Effector memory CD8-positive, alpha-beta T cell (primary cell): ENCODE results near the gene TRIP13.
"Not testable (repeated sequence)": the region's sequence is repeated elsewhere in the genome, so short reads cannot be mapped to it uniquely, and the experiment has no call there.

ENCODE experiments used
- ATAC-seq: fragments of 150-1000 bp; cut with Tn5 transposase; replicated peaks from 2 replicates; pipeline ENCODE4 v1.10.0; 2021; ENCODE audit warnings: mild to moderate bottlenecking, moderate library complexity
- DNase-seq, 3 experiments: peaks; one replicate each; pipeline ENCODE4 v3.0.0; 2021
- H3K27ac Mint-ChIP-seq, 2 donors: one replicate each; pipeline ENCODE4 v1.8.0; 2022; ENCODE audit warnings: mild to moderate bottlenecking in 2 of 2, mixed read lengths in 2 of 2, moderate library complexity in 2 of 2
- H3K27me3 Mint-ChIP-seq, 2 donors: one replicate each; pipeline ENCODE4 v1.8.0; 2022; ENCODE audit warnings: mixed read lengths in 2 of 2
- H3K36me3 Mint-ChIP-seq: one replicate; pipeline ENCODE4 v1.8.0; 2022; ENCODE audit warnings: mild to moderate bottlenecking, moderate library complexity, mixed read lengths; ENCODE audit not compliant: insufficient read depth
- H3K4me1 Mint-ChIP-seq, 2 donors: one replicate each; pipeline ENCODE4 v1.8.0; 2022; ENCODE audit warnings: low read depth in 2 of 2, mixed read lengths in 2 of 2
- H3K4me3 Mint-ChIP-seq, 2 donors: one replicate each; pipeline ENCODE4 v1.8.0; 2022; ENCODE audit warnings: mild to moderate bottlenecking in 2 of 2, mixed read lengths in 2 of 2, moderate library complexity in 2 of 2
- H3K9me3 Mint-ChIP-seq, 2 donors: one replicate each; pipeline ENCODE4 v1.8.0; 2022; ENCODE audit warnings: mixed read lengths in 2 of 2

The TRIP13 gene

GRCh38 chr5:872301-872700 lies 20.4 kb upstream of the TRIP13 start:
- peaks cover 63% of the 10 kb centered on the region for H3K36me3 Mint-ChIP-seq
- no peak for DNase-seq

DNA sequence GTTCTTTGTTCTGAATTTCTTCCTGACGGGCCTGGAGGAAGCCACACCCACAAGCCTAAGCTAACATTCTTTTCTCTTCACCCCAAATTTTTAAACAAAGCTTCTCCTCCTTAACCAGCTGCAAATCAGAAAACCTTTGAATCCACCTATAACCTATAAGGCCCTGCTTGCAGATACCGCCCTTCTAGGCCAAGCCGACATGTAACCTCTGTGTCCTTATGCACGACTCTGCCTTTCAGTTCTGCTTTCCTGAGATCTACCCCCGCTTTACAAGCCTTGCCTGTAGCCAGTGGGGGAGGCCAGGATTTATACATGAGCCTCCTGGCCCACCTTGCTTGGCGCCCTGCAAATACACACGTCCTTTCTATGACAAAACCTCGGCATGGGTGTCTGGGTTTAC lies 19.4 kb upstream of the TRIP13 start:
- H3K4me3 Mint-ChIP-seq: no peak overlapping the region
- no peak for ATAC-seq
- H3K27me3 Mint-ChIP-seq: no peaks in the 10 kb centered on the region
- peaks cover 0 to 9% of the 10 kb centered on the region in 2 donors for H3K4me1 Mint-ChIP-seq
- no peak for DNase-seq
- H3K36me3 Mint-ChIP-seq: peaks cover 68% of the 10 kb centered on the region
- no peak overlapping the region for H3K27ac Mint-ChIP-seq
- H3K9me3 Mint-ChIP-seq: no peaks in the 10 kb centered on the region

More at GRCh38 chr5:872301-872700, 20.4 kb upstream of the TRIP13 start:
- no peaks in the 10 kb centered on the region for H3K9me3 Mint-ChIP-seq
- no peak overlapping the region for H3K4me3 Mint-ChIP-seq
- H3K27ac Mint-ChIP-seq: no peak overlapping the region
- peaks cover 0 to 9% of the 10 kb centered on the region in 2 donors for H3K4me1 Mint-ChIP-seq
- H3K27me3 Mint-ChIP-seq: no peaks in the 10 kb centered on the region
- no peak for ATAC-seq

DNA sequence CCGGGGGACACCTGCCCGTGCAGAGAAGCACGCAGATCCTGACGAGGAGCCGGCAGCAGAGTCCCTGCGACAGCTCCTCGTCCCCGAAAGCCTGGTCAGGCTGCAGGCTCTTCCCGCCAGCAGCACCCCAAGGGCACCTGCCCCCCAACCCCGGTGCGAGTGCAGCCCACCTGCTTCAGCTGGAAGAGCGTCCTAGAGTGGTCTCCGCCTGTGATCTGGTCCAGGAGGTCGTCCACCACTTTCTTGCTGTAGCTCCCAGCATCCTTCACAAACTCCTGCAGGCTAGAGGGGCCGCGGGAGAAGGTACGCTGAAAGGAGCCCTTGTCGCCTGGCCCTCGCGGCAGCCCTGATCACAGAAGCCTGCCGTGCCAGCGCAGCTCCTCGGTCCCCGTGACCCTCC lies 16.8 kb upstream of the TRIP13 start:
- H3K4me3 Mint-ChIP-seq: no peak overlapping the region
- no peak overlapping the region for H3K27ac Mint-ChIP-seq
- no peak for DNase-seq
- peaks cover 0 to 11% of the 10 kb centered on the region in 2 donors for H3K4me1 Mint-ChIP-seq
- H3K27me3 Mint-ChIP-seq: no peaks in the 10 kb centered on the region
- peaks cover 58% of the 10 kb centered on the region for H3K36me3 Mint-ChIP-seq
- no peak for ATAC-seq
- H3K9me3 Mint-ChIP-seq: no peaks in the 10 kb centered on the region

- Mint-ChIP-seq H3K4me3 (no peak overlapping the region), H3K27ac (no peak overlapping the region), H3K9me3 (no peaks in the 10 kb centered on the region), H3K4me1 (peaks cover 3 to 19% of the 10 kb centered on the region in 2 donors), H3K27me3 (no peaks in the 10 kb centered on the region), H3K36me3 (peaks cover 65% of the 10 kb centered on the region)
- ATAC-seq (no peak), DNase-seq (no peak)
Measured at GRCh38 chr5:876398-877365, 16.0 kb upstream of the TRIP13 start.

DNA sequence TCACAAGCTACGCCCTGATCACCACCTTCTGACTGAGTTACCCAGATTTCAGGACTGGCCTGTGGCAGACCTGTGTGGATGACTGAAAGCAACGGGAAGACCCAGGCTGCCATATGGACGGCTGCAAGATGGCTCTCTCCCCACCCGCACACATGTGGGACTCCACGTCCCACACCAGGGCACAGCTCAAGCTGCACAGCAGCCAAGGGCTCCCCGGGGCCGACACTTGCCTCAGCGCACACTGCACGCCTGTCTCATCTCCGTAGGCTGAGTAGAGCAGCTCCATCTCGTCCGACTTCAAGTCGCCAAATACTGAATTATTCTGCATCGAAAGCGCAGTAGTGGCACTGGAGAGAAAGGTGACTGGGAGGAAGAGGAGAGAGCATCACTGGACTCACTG lies 14.6 kb upstream of the TRIP13 start:
- peaks cover 11 to 14% of the 10 kb centered on the region in 2 donors for H3K9me3 Mint-ChIP-seq
- DNase-seq (no peak), ATAC-seq (no peak)
- H3K36me3 Mint-ChIP-seq: peaks cover 76% of the 10 kb centered on the region
- H3K4me3 Mint-ChIP-seq: no peak overlapping the region
- H3K4me1 Mint-ChIP-seq: peaks cover 17 to 32% of the 10 kb centered on the region in 2 donors
- H3K27me3 Mint-ChIP-seq: no peaks in the 10 kb centered on the region
- peak overlapping the region in 1 of 2 donors; percentile 15 for H3K27ac Mint-ChIP-seq

DNA sequence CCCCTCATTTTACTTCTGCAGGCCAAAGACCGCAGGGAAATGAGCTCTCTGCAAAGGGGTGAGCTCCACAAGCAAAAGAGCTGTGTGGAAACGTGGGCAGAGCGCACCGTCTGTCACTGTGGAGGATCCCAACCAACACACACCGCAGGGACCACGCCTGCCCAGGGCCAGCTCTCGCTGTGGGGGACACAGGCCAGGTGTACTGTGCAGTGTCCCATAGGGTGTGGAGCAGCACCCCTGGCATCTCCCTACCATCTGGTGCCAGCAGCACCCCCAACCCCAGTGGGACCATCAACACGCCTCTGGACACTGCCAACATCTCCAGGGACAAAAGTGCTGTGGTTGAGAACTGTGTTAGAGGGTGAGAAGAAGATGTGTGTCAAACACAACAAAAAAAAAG lies 14.0 kb upstream of the TRIP13 start:
- H3K27ac Mint-ChIP-seq, H3K27me3 Mint-ChIP-seq, H3K4me3 Mint-ChIP-seq, DNase-seq: not testable (repeated sequence)
- peaks cover 17 to 31% of the 10 kb centered on the region in 2 donors for H3K4me1 Mint-ChIP-seq
- ATAC-seq: peak; percentile 25
- peaks cover 11 to 15% of the 10 kb centered on the region in 2 donors for H3K9me3 Mint-ChIP-seq
- peaks cover 80% of the 10 kb centered on the region for H3K36me3 Mint-ChIP-seq

GRCh38 chr5:880816-881550 lies 11.7 kb upstream of the TRIP13 start:
- no peak for DNase-seq
- H3K36me3 Mint-ChIP-seq: peaks cover 79% of the 10 kb centered on the region
- H3K27ac Mint-ChIP-seq: peak overlapping the region; percentile 93 to 95
- no peak overlapping the region for H3K4me3 Mint-ChIP-seq
- no peak for ATAC-seq
- H3K9me3 Mint-ChIP-seq: peaks cover 11 to 15% of the 10 kb centered on the region in 2 donors
- H3K4me1 Mint-ChIP-seq: peaks cover 18 to 30% of the 10 kb centered on the region in 2 donors
- H3K27me3 Mint-ChIP-seq: no peaks in the 10 kb centered on the region

GRCh38 chr5:881551-881935 lies 11.1 kb upstream of the TRIP13 start:
- ATAC-seq (no peak), DNase-seq (no peak)
- H3K27ac Mint-ChIP-seq: peak overlapping the region; percentile 93 to 95
- peaks cover 11 to 15% of the 10 kb centered on the region in 2 donors for H3K9me3 Mint-ChIP-seq
- peak overlapping the region in 1 of 2 donors; percentile 67 for H3K4me3 Mint-ChIP-seq
- peaks cover 23 to 32% of the 10 kb centered on the region in 2 donors for H3K4me1 Mint-ChIP-seq
- H3K36me3 Mint-ChIP-seq: peaks cover 79% of the 10 kb centered on the region
- H3K27me3 Mint-ChIP-seq: no peaks in the 10 kb centered on the region

GRCh38 chr5:882253-883183 lies 10.2 kb upstream of the TRIP13 start:
- Mint-ChIP-seq H3K9me3 (peaks cover 11 to 15% of the 10 kb centered on the region in 2 donors), H3K4me3 (peak overlapping the region; percentile 49 to 67), H3K4me1 (peaks cover 23 to 32% of the 10 kb centered on the region in 2 donors), H3K36me3 (peaks cover 79% of the 10 kb centered on the region), H3K27ac (peak overlapping the region; percentile 93 to 95), H3K27me3 (no peaks in the 10 kb centered on the region)
- ATAC-seq (peak; percentile 31), DNase-seq (peak in 1 of 3 experiments; percentile 6)

DNA sequence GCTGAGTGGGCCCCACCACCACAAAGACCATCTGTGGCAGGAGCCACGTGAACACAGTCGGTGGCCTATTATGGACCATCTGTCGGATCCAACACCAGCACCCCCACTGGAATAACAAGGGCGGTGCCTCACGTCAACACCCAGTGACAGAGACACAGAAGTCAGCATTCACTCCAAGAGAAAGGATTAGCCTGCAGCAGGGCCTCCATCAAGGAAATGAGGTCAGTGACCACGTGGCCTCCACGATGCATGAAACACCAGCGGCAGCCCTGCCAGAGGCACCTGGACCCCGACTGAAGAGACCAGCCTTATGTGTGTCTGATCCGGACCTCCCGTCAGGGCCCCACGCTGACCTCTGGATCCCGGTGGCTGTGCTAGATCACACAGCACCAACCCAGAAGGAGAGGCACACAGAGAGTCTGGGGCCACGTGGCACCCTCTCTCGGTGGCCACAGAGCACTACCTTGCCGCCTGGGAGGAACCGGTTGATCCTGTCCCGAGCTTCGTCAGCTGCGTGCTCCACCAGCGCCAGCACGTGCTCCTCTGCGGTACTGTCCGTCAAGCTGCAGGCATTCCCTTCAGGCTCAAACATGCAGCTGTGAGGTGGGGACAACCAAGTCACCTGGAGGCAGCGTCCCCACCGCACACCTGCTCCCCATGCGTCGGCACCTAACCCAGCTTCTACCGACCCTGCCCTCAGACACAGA lies 9.1 kb upstream of the TRIP13 start:
- peaks cover 79% of the 10 kb centered on the region for H3K36me3 Mint-ChIP-seq
- DNase-seq (no peak), ATAC-seq (no peak)
- H3K27me3 Mint-ChIP-seq: no peaks in the 10 kb centered on the region
- peak overlapping the region; percentile 93 to 95 for H3K27ac Mint-ChIP-seq
- H3K9me3 Mint-ChIP-seq: peaks cover 11 to 15% of the 10 kb centered on the region in 2 donors
- H3K4me1 Mint-ChIP-seq: peaks cover 28 to 38% of the 10 kb centered on the region in 2 donors
- peak overlapping the region in 1 of 2 donors; percentile 67 for H3K4me3 Mint-ChIP-seq

DNA sequence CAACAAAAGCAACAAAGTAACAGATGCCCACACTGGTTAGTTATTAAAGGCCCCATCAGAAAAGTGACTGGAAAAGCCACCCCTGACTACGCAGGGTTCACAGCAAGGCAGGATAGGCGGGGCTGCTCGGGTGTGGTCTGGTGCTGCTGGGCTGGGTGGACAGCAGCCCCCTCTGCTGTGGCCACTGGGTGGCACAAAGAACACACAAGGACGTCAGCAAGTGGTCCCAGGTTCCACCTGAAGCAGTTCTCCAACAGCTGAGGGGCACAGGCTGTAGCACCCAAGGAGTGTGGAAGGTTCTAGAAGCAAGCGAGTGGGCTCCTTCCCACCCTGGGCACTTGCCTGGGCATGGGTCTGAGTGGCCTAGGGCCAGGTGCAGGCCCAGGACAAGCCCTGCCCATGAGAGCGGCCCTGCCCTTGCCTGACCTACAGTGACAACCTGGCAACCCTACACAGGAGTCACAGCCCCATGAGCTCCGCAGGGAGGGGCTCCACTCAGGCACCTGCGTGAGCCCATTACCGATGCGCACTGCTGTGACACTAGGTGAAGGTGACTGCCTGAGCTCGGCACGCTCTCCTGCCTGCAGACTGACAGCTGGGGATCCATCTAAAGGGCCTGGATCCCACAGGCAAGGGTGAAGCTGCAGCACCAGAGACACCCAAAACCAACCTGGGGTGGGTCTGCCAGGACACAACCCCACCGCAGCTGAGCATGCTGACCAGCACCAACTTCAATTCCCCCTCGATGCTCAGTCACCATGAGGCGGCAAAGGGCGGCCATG lies 8.1 kb upstream of the TRIP13 start:
- Mint-ChIP-seq H3K9me3 (peaks cover 11 to 15% of the 10 kb centered on the region in 2 donors), H3K4me1 (peaks cover 28 to 38% of the 10 kb centered on the region in 2 donors), H3K27me3 (no peaks in the 10 kb centered on the region), H3K4me3 (no peak overlapping the region), H3K27ac (no peak overlapping the region), H3K36me3 (peaks cover 88% of the 10 kb centered on the region)
- no peak for ATAC-seq
- DNase-seq: no peak

- H3K27ac Mint-ChIP-seq: no peak overlapping the region
- no peak overlapping the region for H3K4me3 Mint-ChIP-seq
- no peaks in the 10 kb centered on the region for H3K27me3 Mint-ChIP-seq
- H3K36me3 Mint-ChIP-seq: peaks cover 94% of the 10 kb centered on the region
- no peak for ATAC-seq
- peaks cover 28 to 38% of the 10 kb centered on the region in 2 donors for H3K4me1 Mint-ChIP-seq
- H3K9me3 Mint-ChIP-seq: peaks cover 11 to 15% of the 10 kb centered on the region in 2 donors
- DNase-seq: no peak
Measured at GRCh38 chr5:885127-885442, 7.6 kb upstream of the TRIP13 start.
